ENCODE data around the gene AK2. TPM values are rescaled to one million over a fixed set of nuclear protein-coding genes. Genes with fewer than 3 reads are reported as not detected.

AK2 gene
- total and polyA plus RNA-seq, 4 donors: 71.8 to 95.6 (median 82.6) TPM

DNA sequence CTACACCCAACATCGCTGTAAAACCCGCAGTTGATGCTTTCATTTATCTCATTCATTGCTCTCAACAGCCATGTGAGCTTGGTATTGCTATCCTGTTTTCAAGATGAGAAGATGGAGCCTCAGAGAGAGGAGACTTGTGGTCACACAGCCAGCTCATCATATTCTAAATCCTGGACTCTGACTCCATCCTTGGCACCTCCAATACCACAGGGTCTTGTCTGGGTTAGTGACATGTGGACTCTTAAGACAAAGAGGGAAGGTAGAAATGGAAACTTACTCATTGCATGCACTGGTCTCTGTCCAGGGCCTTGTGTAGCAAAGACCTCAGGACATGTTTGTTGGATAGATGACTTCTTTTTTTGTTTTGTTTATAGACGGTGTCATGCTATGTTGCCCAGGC, 65.1 kb downstream of the AK2 start:
- DNase-seq (no peak), ATAC-seq (ENCODE audit: low FRiP score) (no peak)
- no peaks in the 10 kb centered on the region for H3K4me1 ChIP-seq (ENCODE audit: control insufficient read depth in 1 of 2, insufficient read depth in 2 of 2, low read length in 2 of 2)
- no peaks in the 10 kb centered on the region for H3K27me3 ChIP-seq (ENCODE audit: control insufficient read depth in 1 of 2, insufficient read depth in 2 of 2, low read length in 1 of 2)
- intact Hi-C loops (cut with DNase I): no loop called here
- H3K4me3 ChIP-seq (ENCODE audit: low read length in 2 of 2): no peak overlapping the region
- H3K36me3 ChIP-seq (ENCODE audit: control insufficient read depth in 1 of 2, insufficient read depth in 2 of 2, low read length in 1 of 2): no peaks in the 10 kb centered on the region
- 96% methylated on average over 3 of the region's 3 CpGs for WGBS, 2 donors
- no peaks in the 10 kb centered on the region for H3K9me3 ChIP-seq (ENCODE audit: control insufficient read depth, low read length)
- no peak overlapping the region for H3K27ac ChIP-seq (ENCODE audit: low read depth in 1 of 2, low read length in 2 of 2)

- DNase-seq: no peak
- intact Hi-C loops (cut with DNase I): no loop called here
- WGBS, 2 donors: 89 to 96% methylated on average over 1 of the region's 1 CpG
- H3K27ac ChIP-seq (ENCODE audit: low read depth in 1 of 2, low read length in 2 of 2): no peak overlapping the region
- no peak overlapping the region for H3K4me3 ChIP-seq (ENCODE audit: low read length in 2 of 2)
- H3K4me1 ChIP-seq (ENCODE audit: control insufficient read depth in 1 of 2, insufficient read depth in 2 of 2, low read length in 2 of 2): no peaks in the 10 kb centered on the region
- no peaks in the 10 kb centered on the region for H3K9me3 ChIP-seq (ENCODE audit: control insufficient read depth, low read length)
- ATAC-seq (ENCODE audit: low FRiP score): no peak
- no peaks in the 10 kb centered on the region for H3K36me3 ChIP-seq (ENCODE audit: control insufficient read depth in 1 of 2, insufficient read depth in 2 of 2, low read length in 1 of 2)
- H3K27me3 ChIP-seq (ENCODE audit: control insufficient read depth in 1 of 2, insufficient read depth in 2 of 2, low read length in 1 of 2): no peaks in the 10 kb centered on the region
These were observed 65.5 kb downstream of the AK2 start for GRCh38 chr1:32971156-32971555.

- ATAC-seq (ENCODE audit: low FRiP score) (no peak), DNase-seq (no peak)
- no peak overlapping the region for H3K27ac ChIP-seq (ENCODE audit: low read depth in 1 of 2, low read length in 2 of 2)
- no peak overlapping the region for H3K4me3 ChIP-seq (ENCODE audit: low read length in 2 of 2)
- H3K4me1 ChIP-seq (ENCODE audit: control insufficient read depth in 1 of 2, insufficient read depth in 2 of 2, low read length in 2 of 2): no peaks in the 10 kb centered on the region
- intact Hi-C loops (cut with DNase I): no loop called here
- no peaks in the 10 kb centered on the region for H3K36me3 ChIP-seq (ENCODE audit: control insufficient read depth in 1 of 2, insufficient read depth in 2 of 2, low read length in 1 of 2)
- H3K9me3 ChIP-seq (ENCODE audit: control insufficient read depth, low read length): no peaks in the 10 kb centered on the region
- H3K27me3 ChIP-seq (ENCODE audit: control insufficient read depth in 1 of 2, insufficient read depth in 2 of 2, low read length in 1 of 2): no peaks in the 10 kb centered on the region
These were observed 67.1 kb downstream of the AK2 start for GRCh38 chr1:32969566-32969965.

- Histone ChIP-seq H3K27ac (ENCODE audit: low read depth in 1 of 2, low read length in 2 of 2) (no peak overlapping the region), H3K4me3 (ENCODE audit: low read length in 2 of 2) (no peak overlapping the region), H3K9me3 (ENCODE audit: control insufficient read depth, low read length) (no peaks in the 10 kb centered on the region), H3K27me3 (ENCODE audit: control insufficient read depth in 1 of 2, insufficient read depth in 2 of 2, low read length in 1 of 2) (no peaks in the 10 kb centered on the region), H3K4me1 (ENCODE audit: control insufficient read depth in 1 of 2, insufficient read depth in 2 of 2, low read length in 2 of 2) (peaks cover 0 to 2% of the 10 kb centered on the region in 2 donors), H3K36me3 (ENCODE audit: control insufficient read depth in 1 of 2, insufficient read depth in 2 of 2, low read length in 1 of 2) (no peaks in the 10 kb centered on the region)
- WGBS, 2 donors: 7 to 10% methylated on average over 4 of the region's 4 CpGs
- ATAC-seq (ENCODE audit: low FRiP score): no peak
- intact Hi-C loops (cut with DNase I): no loop called here
- no peak for DNase-seq
These were observed 68.7 kb downstream of the AK2 start for GRCh38 chr1:32967888-32968568.

GRCh38 chr1:32966900-32967299, 69.8 kb downstream of the AK2 start:
- no peaks in the 10 kb centered on the region for H3K9me3 ChIP-seq (ENCODE audit: control insufficient read depth, low read length)
- no peak for DNase-seq
- ATAC-seq (ENCODE audit: low FRiP score): no peak
- H3K27me3 ChIP-seq (ENCODE audit: control insufficient read depth in 1 of 2, insufficient read depth in 2 of 2, low read length in 1 of 2): no peaks in the 10 kb centered on the region
- peaks cover 0 to 3% of the 10 kb centered on the region in 2 donors for H3K4me1 ChIP-seq (ENCODE audit: control insufficient read depth in 1 of 2, insufficient read depth in 2 of 2, low read length in 2 of 2)
- no peak overlapping the region for H3K27ac ChIP-seq (ENCODE audit: low read depth in 1 of 2, low read length in 2 of 2)
- WGBS, 2 donors: 58 to 86% methylated on average over 2 of the region's 2 CpGs
- H3K36me3 ChIP-seq (ENCODE audit: control insufficient read depth in 1 of 2, insufficient read depth in 2 of 2, low read length in 1 of 2): no peaks in the 10 kb centered on the region
- intact Hi-C loops (cut with DNase I): no loop called here
- H3K4me3 ChIP-seq (ENCODE audit: low read length in 2 of 2): no peak overlapping the region

- intact Hi-C loops (cut with DNase I): loop anchor here in 1 of 2 donors (2.0 kb wide), 1 partner anchor 18 kb away; no protein-coding TSS in a partner anchor
- ATAC-seq (ENCODE audit: low FRiP score): no peak
These were observed 71.4 kb downstream of the AK2 start for GRCh38 chr1:32965251-32965747.

GRCh38 chr1:32964461-32965250, 72.0 kb downstream of the AK2 start, which contains the start of gene RNF19B:
TSS of gene RNF19B (minus strand) at chr1:32964809. CDS start at chr1:32964685, 124 bp downstream.
- Histone ChIP-seq H3K4me1 (ENCODE audit: control insufficient read depth in 1 of 2, insufficient read depth in 2 of 2, low read length in 2 of 2) (peaks cover 0 to 3% of the 10 kb centered on the region in 2 donors), H3K27me3 (ENCODE audit: control insufficient read depth in 1 of 2, insufficient read depth in 2 of 2, low read length in 1 of 2) (no peaks in the 10 kb centered on the region), H3K4me3 (ENCODE audit: low read length in 2 of 2) (peak within 1 kb of the TSS; percentile 90 to 92), H3K36me3 (ENCODE audit: control insufficient read depth in 1 of 2, insufficient read depth in 2 of 2, low read length in 1 of 2) (no peaks in the 10 kb centered on the region), H3K27ac (ENCODE audit: low read depth in 1 of 2, low read length in 2 of 2) (peak within 1 kb of the TSS in 1 of 2 donors; percentile 89), H3K9me3 (ENCODE audit: control insufficient read depth, low read length) (no peaks in the 10 kb centered on the region)
- intact Hi-C loops (cut with DNase I): loop anchor here in 1 of 2 donors (2.0 kb wide), 1 partner anchor 18 kb away; no protein-coding TSS in a partner anchor
- DNase-seq: peak; percentile 97 to 98
- WGBS, 2 donors: 1% methylated on average over 62 to 83 of the region's 83 CpGs
- ATAC-seq (ENCODE audit: low FRiP score): peak; percentile 98

More at GRCh38 chr1:32965251-32965747, 71.4 kb downstream of the AK2 start:
- no peak for DNase-seq
- H3K9me3 ChIP-seq (ENCODE audit: control insufficient read depth, low read length): no peaks in the 10 kb centered on the region
- H3K4me3 ChIP-seq (ENCODE audit: low read length in 2 of 2): peak overlapping the region; percentile 71 to 90
- 76 to 78% methylated on average over 5 of the region's 5 CpGs for WGBS, 2 donors
- H3K27me3 ChIP-seq (ENCODE audit: control insufficient read depth in 1 of 2, insufficient read depth in 2 of 2, low read length in 1 of 2): no peaks in the 10 kb centered on the region
- H3K36me3 ChIP-seq (ENCODE audit: control insufficient read depth in 1 of 2, insufficient read depth in 2 of 2, low read length in 1 of 2): no peaks in the 10 kb centered on the region
- H3K4me1 ChIP-seq (ENCODE audit: control insufficient read depth in 1 of 2, insufficient read depth in 2 of 2, low read length in 2 of 2): peaks cover 0 to 3% of the 10 kb centered on the region in 2 donors
- H3K27ac ChIP-seq (ENCODE audit: low read depth in 1 of 2, low read length in 2 of 2): no peak overlapping the region

GRCh38 chr1:32963746-32964460, 72.8 kb downstream of the AK2 start:
- Histone ChIP-seq H3K4me3 (ENCODE audit: low read length in 2 of 2) (peak overlapping the region; percentile 90 to 92), H3K9me3 (ENCODE audit: control insufficient read depth, low read length) (no peaks in the 10 kb centered on the region), H3K36me3 (ENCODE audit: control insufficient read depth in 1 of 2, insufficient read depth in 2 of 2, low read length in 1 of 2) (no peaks in the 10 kb centered on the region), H3K4me1 (ENCODE audit: control insufficient read depth in 1 of 2, insufficient read depth in 2 of 2, low read length in 2 of 2) (peaks cover 0 to 3% of the 10 kb centered on the region in 2 donors), H3K27ac (ENCODE audit: low read depth in 1 of 2, low read length in 2 of 2) (peak overlapping the region in 1 of 2 donors; percentile 23), H3K27me3 (ENCODE audit: control insufficient read depth in 1 of 2, insufficient read depth in 2 of 2, low read length in 1 of 2) (no peaks in the 10 kb centered on the region)
- intact Hi-C loops (cut with DNase I): loop anchor here in 1 of 2 donors (2.0 kb wide), 1 partner anchor 17 kb away; no protein-coding TSS in a partner anchor
- 0% methylated on average over 53 to 78 of the region's 78 CpGs for WGBS, 2 donors
- peak; percentile 84 to 86 for DNase-seq
- ATAC-seq (ENCODE audit: low FRiP score): peak; percentile 51

All from aorta (tissue), 5 donors.